Measurements from ENCODE around the gene MAGI2. TPM values are rescaled to one million over a fixed set of nuclear protein-coding genes. Genes with fewer than 3 reads are reported as not detected.

Gene MAGI2
- total and polyA plus RNA-seq, 2 of the 13 experiments (the other 11 are each of a cell fraction or from before 2014, with no cell fraction given): 1.5 to 3.8 TPM

- 17% methylated on average over 2 of the region's 2 CpGs for WGBS (ENCODE audit: low lambda C conversion rate)
- no TSS peak for BruUV-seq (replicated peaks)
- in situ Hi-C loops (cut with HindIII; ENCODE audit: extremely low pct_ligation_motif_present, low pct_unique_long_range_greater_than_20kb): no loop called here
- ATAC-seq: no peak
- FAIRE-seq: no peak
- Histone ChIP-seq H3K27me3 (ENCODE audit: control insufficient read depth in 1 of 2, insufficient read depth in 2 of 2, low read length in 2 of 2) (no peaks in the 10 kb centered on the region), H3K27ac (ENCODE audit: extremely low read length, insufficient read depth, low read length) (no peak overlapping the region), H3K79me2 (ENCODE audit: insufficient read depth, low read length) (no peaks in the 10 kb centered on the region), H3K9me3 (ENCODE audit: low read length) (no peaks in the 10 kb centered on the region), H3K36me3 (replicated peaks in 1 of 2; ENCODE audit: control insufficient read depth in 1 of 2, insufficient read depth in 2 of 2, low read length in 2 of 2) (no peaks in the 10 kb centered on the region), H3K4me1 (ENCODE audit: insufficient read depth, low read length) (no peaks in the 10 kb centered on the region), H3K4me2 (ENCODE audit: low read depth, low read length) (no peak overlapping the region), H3K4me3 (replicated peaks in 1 of 3; ENCODE audit: insufficient read depth in 1 of 3, low read depth in 2 of 3, low read length in 3 of 3) (no peak overlapping the region), H4K20me1 (ENCODE audit: insufficient read depth, low read length) (no peaks in the 10 kb centered on the region; the same call in 1 of the 2 replicates), H3K9ac (ENCODE audit: insufficient read depth, low read depth, low read length) (no peak overlapping the region), H2AFZ (ENCODE audit: low read length) (no peak overlapping the region)
- CTCF ChIA-PET (ENCODE audit: low intra/inter-chr PET ratio, low total read pairs): no interaction called here
- peak; percentile 2 for DNase-seq (ENCODE audit: low spot score)
- POLR2A ChIA-PET: no interaction called here
- TF ChIP-seq EHMT2 (IDR thresholded peaks at IDR 0.05; ENCODE audit: borderline replicate concordance, low read depth, low read length) (peak; percentile 94), RFX5 (IDR thresholded peaks at IDR 0.05; ENCODE audit: low read depth, low read length) (no peak), ZBTB26 (CRISPR knock-in tag; IDR thresholded peaks at IDR 0.05; ENCODE audit: borderline replicate concordance) (no peak), ZNF12 (CRISPR knock-in tag; IDR thresholded peaks at IDR 0.05) (no peak), SALL1 (CRISPR knock-in tag; IDR thresholded peaks at IDR 0.05) (no peak), ZNF17 (CRISPR knock-in tag; IDR thresholded peaks at IDR 0.05) (no peak), REST (IDR thresholded peaks at IDR 0.05; ENCODE audit: borderline replicate concordance in 1 of 2, low read depth in 1 of 2, low read length in 2 of 2) (peak; percentile 63 to 96), TEAD2 (CRISPR knock-in tag; IDR thresholded peaks at IDR 0.05) (no peak), RXRA (CRISPR knock-in tag; IDR thresholded peaks at IDR 0.05) (no peak), SRSF4 (IDR thresholded peaks at IDR 0.05; ENCODE audit: low read depth, low read length, poor library complexity, severe bottlenecking) (no peak), MIER2 (CRISPR knock-in tag; IDR thresholded peaks at IDR 0.05) (peak; percentile 95)
- intact Hi-C loops (cut with micrococcal nuclease; ENCODE audit: unreplicated experiment): no loop called here
These were observed 832.5 kb downstream of the MAGI2 start for GRCh38 chr7:78620920-78621319.
